ENCODE results near the gene PPP1R12A. TPM values are rescaled to one million over a fixed set of nuclear protein-coding genes. Genes with fewer than 3 reads are reported as not detected.
A peak's percentile ranks its signal among the peaks of the same experiment; 100 is the strongest.

Gene PPP1R12A
- total and polyA plus RNA-seq, 2 of the 4 experiments (the other 2 are of a cell fraction): 47.7 to 112 TPM

DNA sequence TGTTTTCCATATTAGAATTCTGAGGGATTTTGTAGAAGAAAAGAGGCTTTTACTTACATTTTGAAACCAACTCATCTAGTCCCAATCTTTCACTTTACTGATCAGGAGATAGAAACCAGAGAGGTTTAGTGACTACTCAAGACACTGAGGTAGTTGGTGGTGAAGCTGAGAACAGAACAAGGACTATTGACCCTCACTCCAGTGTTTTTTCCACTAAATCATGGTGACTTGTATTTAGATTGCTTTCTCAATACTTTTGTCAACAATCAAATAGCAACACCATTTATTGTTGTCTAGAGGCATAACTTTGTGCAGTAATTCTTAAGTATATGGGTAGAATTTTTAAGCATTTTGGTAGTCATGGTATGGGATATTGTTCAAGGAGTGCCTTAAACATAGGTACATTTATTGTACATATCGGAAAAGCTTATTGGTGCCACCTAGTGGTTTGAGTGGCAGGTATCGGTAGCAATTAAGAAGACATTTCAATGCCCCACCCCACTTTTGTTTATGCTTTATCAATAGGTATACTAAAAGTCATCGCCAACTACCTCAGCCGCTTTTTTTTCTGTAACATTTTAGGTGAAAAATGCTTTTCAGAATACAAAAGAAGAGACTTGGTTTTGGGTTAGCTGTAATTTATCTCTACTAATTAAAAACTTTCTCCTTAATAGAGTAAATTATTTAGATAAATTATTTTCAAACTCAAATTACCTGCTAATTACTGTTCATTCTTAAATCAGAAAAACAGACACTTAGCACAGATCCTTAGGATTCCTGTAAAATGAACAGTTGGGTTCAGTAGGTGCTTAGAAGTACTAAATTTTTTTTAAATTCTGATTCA is 196.8 kb downstream of the PPP1R12A start:
- CTCF ChIA-PET: interaction anchor here (0.5 to 1.4 kb wide), 8 partner anchors 11 to 1535 kb away, joined by 3 to 5 read pairs (median 3); no protein-coding TSS in a partner anchor
- H3K9me3 ChIP-seq (ENCODE audit: control insufficient read depth, insufficient read depth, low read length): no peaks in the 10 kb centered on the region
- 0 out of 2 replicates have a peak overlapping the region, but pooled peaks have one; percentile 81 for H3K23ac ChIP-seq (ENCODE audit: low read depth, low read length)
- no peaks in the 10 kb centered on the region for H3K79me1 ChIP-seq (ENCODE audit: low read depth in 1 of 2, low read length in 2 of 2)
- no peak overlapping the region for H3K4me2 ChIP-seq (ENCODE audit: low read depth, low read length)
- no peak overlapping the region for H3K56ac ChIP-seq (ENCODE audit: extremely low read depth, insufficient read depth, low read length)
- H4K91ac ChIP-seq (ENCODE audit: insufficient read depth, low read depth, low read length): no peak overlapping the region
- no TSS peak for BruUV-seq (replicated peaks)
- no peak overlapping the region for H2AFZ ChIP-seq (replicated peaks; ENCODE audit: low read length, poor library complexity)
- no peak overlapping the region for H4K5ac ChIP-seq (ENCODE audit: low read depth, low read length)
- H3K27me3 ChIP-seq (ENCODE audit: control insufficient read depth, insufficient read depth, low read length): no peaks in the 10 kb centered on the region
- TF ChIP-seq SMC3 (IDR thresholded peaks at IDR 0.05; ENCODE audit: low read depth, low read length): peak; percentile 66
- TF ChIP-seq, protein P1, sequence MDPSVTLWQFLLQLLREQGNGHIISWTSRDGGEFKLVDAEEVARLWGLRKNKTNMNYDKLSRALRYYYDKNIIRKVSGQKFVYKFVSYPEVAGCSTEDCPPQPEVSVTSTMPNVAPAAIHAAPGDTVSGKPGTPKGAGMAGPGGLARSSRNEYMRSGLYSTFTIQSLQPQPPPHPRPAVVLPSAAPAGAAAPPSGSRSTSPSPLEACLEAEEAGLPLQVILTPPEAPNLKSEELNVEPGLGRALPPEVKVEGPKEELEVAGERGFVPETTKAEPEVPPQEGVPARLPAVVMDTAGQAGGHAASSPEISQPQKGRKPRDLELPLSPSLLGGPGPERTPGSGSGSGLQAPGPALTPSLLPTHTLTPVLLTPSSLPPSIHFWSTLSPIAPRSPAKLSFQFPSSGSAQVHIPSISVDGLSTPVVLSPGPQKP (IDR thresholded peaks at IDR 0.05; ENCODE audit: borderline replicate concordance, low read depth, low read length): no peak
- peak; percentile 72 for TF ChIP-seq RAD21 (IDR thresholded peaks at IDR 0.05; ENCODE audit: low read length)
- TF ChIP-seq, protein P2, sequence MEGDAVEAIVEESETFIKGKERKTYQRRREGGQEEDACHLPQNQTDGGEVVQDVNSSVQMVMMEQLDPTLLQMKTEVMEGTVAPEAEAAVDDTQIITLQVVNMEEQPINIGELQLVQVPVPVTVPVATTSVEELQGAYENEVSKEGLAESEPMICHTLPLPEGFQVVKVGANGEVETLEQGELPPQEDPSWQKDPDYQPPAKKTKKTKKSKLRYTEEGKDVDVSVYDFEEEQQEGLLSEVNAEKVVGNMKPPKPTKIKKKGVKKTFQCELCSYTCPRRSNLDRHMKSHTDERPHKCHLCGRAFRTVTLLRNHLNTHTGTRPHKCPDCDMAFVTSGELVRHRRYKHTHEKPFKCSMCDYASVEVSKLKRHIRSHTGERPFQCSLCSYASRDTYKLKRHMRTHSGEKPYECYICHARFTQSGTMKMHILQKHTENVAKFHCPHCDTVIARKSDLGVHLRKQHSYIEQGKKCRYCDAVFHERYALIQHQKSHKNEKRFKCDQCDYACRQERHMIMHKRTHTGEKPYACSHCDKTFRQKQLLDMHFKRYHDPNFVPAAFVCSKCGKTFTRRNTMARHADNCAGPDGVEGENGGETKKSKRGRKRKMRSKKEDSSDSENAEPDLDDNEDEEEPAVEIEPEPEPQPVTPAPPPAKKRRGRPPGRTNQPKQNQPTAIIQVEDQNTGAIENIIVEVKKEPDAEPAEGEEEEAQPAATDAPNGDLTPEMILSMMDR (conservative IDR thresholded peaks at IDR 0.05; ENCODE audit: low read depth, low read length): peak; percentile 70
- H3K4ac ChIP-seq (ENCODE audit: low read depth, low read length): peak overlapping the region; percentile 65; the same call in 1 of the 2 replicates
- H3K36me3 ChIP-seq (ENCODE audit: control insufficient read depth, insufficient read depth, low read length): no peaks in the 10 kb centered on the region
- no peak overlapping the region for H3K9ac ChIP-seq (ENCODE audit: low read depth, low read length)
- H2BK120ac ChIP-seq (ENCODE audit: low read depth, low read length): peak overlapping the region; percentile 78
- no peak overlapping the region for H2AK9ac ChIP-seq (replicated peaks; ENCODE audit: low read depth, low read length, poor library complexity)
- H3K4me1 ChIP-seq (ENCODE audit: control insufficient read depth, insufficient read depth, low read length): no peaks in the 10 kb centered on the region
- H3K14ac ChIP-seq (replicated peaks; ENCODE audit: low read depth, low read length): 0 out of 2 replicates have a peak overlapping the region, but pooled peaks have one; percentile 22
- POLR2A ChIA-PET (ENCODE audit: unreplicated experiment): no interaction called here
- peak overlapping the region; percentile 39 to 56; a peak in 1 of 4 replicates for H4K8ac ChIP-seq (ENCODE audit: low read depth in 2 of 2, low read length in 2 of 2)
- H3K18ac ChIP-seq (ENCODE audit: low read depth, low read length): peak overlapping the region; percentile 88; the same call in 1 of the 2 replicates
- ATAC-seq (ENCODE audit: low read depth) (peak; percentile 63), DNase-seq (peak; percentile 70)
- H3K27ac ChIP-seq (ENCODE audit: insufficient read depth, low read length): no peak overlapping the region
- H3K9me1 ChIP-seq (ENCODE audit: insufficient read depth, low read length): no peaks in the 10 kb centered on the region
- no peaks in the 10 kb centered on the region for H4K20me1 ChIP-seq (ENCODE audit: insufficient read depth, low read length)
- H3K4me3 ChIP-seq (ENCODE audit: insufficient read depth, low read depth, low read length): no peak overlapping the region
- no CpG with 5 or more reads among the region's 4 CpGs for WGBS, 2 experiments (ENCODE audit: extremely low coverage in 2 of 2, insufficient read length in 1 of 2)
- peak overlapping the region; percentile 85; the same call in 1 of the 2 replicates for H2BK20ac ChIP-seq (ENCODE audit: low read depth, low read length)
- in situ Hi-C loops (cut with MboI; ENCODE audit: low sequenced_read_pairs) (loop anchor here (5.0 to 10.0 kb wide), 2 partner anchors 181 to 333 kb away; no protein-coding TSS in a partner anchor), intact Hi-C loops (cut with micrococcal nuclease) (loop anchor here (1.0 kb wide), 3 partner anchors 183 to 330 kb away; no protein-coding TSS in a partner anchor), dilution Hi-C loops (cut with HindIII; ENCODE audit: low sequenced_read_pairs, unreplicated experiment) (no loop called here)
- H2BK15ac ChIP-seq (ENCODE audit: low read depth, low read length): peak overlapping the region; percentile 92; the same call in 1 of the 3 replicates
- no peak overlapping the region for H2BK5ac ChIP-seq (ENCODE audit: low read depth, low read length, poor library complexity, severe bottlenecking)
- no peak overlapping the region for H2AK5ac ChIP-seq (ENCODE audit: low read depth, low read length)
